Erythroblast (primary cell): ENCODE results near the gene GALNT18.

Experiments used
- GATA1 ChIP-seq: IDR thresholded peaks from 2 replicates; pipeline ENCODE4 v1.6.1; 2011; ENCODE audit warnings: low read depth, mild to moderate bottlenecking, control low read depth, low read length, moderate library complexity
- POLR2A ChIP-seq: IDR thresholded peaks from 2 replicates; pipeline ENCODE4 v1.6.1; 2011; ENCODE audit warnings: mild to moderate bottlenecking, low read length

DNA sequence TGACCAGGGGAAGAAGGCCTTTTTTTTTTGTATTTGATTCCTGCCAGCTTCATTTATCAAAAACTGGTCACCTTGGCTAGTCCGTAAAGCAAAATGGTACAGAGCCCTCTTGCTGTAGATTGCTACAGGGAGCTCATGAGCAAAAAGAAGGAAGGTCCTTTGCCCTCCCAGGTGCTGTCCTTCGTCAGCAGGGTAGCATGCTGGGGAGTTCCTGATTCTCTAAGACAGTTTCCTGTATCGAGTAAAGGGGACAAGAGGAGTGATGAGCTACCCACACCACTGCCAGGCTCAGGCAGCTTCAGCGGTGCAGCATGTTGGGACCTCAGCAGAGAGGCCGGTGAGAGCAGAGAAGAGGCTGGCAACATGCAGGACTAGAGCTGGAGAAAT lies 200.9 kb downstream of the GALNT18 start:
- no peak for TF ChIP-seq POLR2A
- no peak for TF ChIP-seq GATA1
